SW480 (cell line): Measurements from ENCODE around the gene COL5A1.
"Not testable (repeated sequence)": the region's sequence is repeated elsewhere in the genome, so short reads cannot be mapped to it uniquely, and the experiment has no call there.

ENCODE experiments used
- DNase-seq: peaks from one replicate; pipeline ENCODE4 v3.0.0-alpha.2; 2016; ENCODE audit warnings: low spot score

The COL5A1 gene

GRCh38 chr9:134678666-134679443 lies 37.3 kb downstream of the COL5A1 start:
- DNase-seq: no peak

DNA sequence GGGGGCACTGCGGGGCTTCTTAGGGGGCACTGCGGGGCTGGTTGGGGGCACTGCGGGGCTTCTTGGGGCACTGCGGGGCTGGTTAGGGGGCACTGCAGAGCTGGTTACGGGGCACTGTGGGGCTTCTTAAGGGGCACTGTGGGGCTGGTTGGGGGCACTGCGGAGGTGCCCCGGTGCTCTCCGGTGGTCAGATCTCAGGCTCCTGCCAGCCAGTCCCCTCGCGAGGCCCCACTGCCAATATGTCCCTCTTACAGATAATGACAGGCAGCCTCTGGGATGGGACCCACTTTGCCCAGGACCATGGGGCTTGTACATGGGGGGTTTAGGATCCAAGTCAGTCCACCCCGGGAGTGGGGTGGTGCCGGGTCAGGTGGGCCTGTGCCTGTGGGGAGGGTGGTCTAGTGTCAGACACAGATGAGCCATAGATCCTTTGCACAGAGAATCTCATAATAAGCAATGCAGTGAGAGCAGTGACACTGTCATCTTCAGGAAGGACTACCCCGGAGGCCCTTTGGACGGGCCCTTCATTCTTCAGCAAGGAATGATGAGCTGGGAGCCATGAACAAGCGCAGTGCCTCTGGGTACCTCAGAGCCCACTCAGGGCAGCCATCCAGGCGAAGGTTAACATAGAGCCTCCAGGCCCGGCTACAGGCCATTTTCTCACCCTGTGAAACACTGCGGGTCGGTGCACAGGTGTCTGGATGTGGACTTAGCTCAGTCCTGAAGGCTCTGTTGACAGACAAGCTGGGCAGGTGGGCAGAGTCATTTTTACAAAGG lies 38.2 kb downstream of the COL5A1 start:
- DNase-seq: no peak

GRCh38 chr9:134680393-134681060 lies 38.9 kb downstream of the COL5A1 start:
- DNase-seq: no peak

DNA sequence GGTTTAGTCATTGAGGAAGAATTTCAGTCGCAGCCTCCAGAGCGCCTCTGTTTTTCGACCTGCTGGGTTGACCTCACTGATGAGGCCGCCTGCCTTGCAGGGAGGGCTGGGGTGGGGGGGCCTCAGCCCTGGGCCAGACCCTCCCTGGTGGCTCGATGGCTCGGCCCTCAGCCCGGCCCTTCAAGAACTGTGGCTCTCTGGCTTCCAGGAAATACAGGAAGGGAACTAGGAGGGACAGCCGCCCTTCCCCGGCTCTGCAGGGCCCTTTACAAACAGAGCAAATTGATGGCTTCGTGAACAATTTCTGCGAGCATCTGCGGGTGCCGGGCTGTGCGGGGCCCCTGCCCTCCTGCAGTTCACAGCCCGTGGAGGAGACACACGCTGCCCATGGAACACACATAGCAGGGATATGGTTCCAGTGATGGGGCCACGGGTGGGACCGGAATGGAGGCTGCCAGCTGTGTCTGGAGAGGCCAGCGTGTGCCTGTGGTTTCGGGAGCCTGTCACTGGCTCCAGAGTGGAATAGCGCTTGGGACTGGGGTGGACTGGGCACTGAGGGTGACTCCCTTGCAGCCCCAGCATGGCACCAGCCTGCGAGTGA lies 39.6 kb downstream of the COL5A1 start:
- DNase-seq: no peak

DNA sequence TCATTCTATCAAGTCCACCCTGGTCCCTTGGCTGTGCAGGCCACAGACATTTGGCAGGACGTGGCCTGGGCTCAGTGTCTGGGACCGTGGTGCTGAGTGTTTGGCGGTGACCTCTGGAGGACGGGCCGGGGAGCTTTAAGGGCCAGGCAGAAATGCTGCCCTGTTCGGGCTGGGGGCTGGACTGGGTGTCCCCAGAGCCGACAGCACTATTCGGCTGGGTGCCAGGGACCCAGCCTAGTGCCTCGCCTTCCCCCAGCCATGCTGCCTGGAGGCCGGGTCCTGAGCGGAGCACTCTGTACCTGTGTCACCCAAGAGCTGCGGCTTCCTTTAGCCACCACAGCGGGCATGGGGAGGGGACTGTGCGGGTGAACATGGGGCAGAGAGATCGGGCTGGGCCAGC lies 40.4 kb downstream of the COL5A1 start:
- no peak for DNase-seq

DNA sequence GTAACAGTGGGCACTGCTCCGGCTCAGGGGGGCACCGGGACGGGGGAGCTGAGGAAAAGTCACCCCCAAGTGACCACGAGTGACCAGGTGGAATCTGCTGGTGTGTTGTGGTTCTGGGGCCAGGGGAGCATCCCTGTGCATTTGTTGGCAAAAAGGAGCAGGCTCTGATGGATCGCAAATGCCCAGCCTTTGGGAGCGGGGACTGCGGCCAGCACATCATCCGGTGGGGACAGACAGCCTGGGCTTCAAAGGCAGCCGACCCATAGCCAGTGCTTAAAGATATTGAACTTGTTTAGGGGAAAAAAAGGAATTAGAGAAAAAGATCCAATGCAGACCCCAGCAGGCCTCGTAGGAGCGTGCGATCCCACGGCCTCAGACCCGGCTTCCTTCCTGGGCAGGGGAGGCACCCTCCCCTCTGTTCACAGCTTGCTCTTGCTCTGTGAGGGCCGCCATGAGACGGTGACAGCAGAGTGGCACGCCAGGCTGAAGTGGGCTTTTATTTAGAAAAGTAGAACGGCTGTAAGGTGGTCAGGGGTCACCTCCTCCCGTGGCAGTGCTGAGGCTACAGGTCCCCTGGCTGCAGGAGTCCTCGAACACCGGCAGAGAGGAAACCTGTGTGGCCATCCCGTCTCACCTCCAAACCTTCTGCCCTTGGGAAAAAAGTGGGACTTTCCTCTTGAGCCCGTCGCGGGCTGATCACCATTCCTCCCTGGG lies 41.2 kb downstream of the COL5A1 start:
- no peak for DNase-seq

DNA sequence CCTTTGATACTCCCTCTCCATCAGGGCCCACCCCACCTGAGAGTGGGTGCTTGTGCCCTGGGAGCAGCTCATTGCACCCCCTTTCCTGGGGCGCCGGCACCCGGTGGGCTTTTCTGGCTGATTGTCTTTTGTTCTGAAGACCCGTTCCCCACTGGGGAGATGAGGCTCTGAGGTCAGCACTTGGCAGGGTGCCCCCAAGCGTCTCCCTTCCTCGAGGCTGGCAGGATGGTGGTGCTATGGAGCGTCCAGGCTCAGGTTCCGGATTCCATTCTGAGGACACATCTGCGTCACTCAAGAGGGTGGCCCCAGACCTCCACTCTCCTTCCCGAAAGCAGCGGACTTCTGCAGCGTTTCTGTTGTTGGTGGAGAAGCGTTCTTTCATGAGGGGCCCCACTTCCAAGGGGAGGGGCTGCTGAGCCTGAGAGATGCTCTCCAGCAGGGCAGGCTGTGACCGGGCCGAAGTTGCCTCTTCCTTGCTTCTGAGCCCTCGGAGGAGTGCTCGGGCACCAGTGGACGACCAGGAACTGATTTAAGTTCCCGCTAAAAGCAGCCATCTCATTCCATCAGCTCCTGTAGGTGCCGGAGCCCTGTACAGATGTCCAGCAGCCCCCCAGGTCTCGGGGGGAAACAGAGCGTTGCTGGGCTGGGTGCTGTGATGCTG lies 42.2 kb downstream of the COL5A1 start:
- no peak for DNase-seq

GRCh38 chr9:134684375-134684723 lies 42.7 kb downstream of the COL5A1 start:
- no peak for DNase-seq

DNA sequence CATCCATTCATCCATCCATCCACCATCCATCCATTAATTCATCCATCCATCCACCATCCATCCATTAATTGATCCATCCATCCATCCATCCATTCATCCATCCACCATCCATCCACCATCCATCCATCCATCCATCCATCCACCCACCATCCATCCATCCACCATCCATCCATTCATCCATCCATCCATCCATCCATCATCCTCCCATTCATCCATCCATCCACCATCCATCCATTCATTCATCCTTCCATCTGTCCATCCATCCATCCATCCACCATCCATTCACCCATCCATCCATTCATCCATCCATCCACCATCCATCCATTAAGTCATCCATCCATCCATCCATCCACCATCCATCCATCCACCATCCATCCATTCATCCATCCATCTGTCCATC lies 43.3 kb downstream of the COL5A1 start:
- DNase-seq: not testable (repeated sequence)

- no peak for DNase-seq
Measured at GRCh38 chr9:134685784-134686183, 44.2 kb downstream of the COL5A1 start.

DNA sequence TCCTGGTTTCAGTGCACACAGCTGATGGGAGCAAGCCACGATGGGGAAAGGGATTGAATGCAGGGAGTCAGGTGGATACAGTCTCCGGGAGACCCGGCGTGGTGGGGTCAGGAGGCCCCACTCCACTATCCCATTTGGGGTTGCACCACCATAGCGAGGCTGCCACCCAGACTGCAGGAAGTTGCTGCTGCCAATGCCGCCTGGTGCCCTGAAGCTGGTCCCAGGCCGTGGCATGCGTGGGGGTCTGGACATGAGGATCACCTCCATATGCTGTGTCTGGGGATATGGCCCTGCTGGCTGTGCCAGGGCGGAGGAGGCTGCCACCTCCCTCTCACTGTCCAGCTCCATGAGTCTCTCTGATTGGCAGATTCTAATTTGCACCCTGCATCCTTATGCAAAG lies 45.3 kb downstream of the COL5A1 start:
- DNase-seq: no peak

DNA sequence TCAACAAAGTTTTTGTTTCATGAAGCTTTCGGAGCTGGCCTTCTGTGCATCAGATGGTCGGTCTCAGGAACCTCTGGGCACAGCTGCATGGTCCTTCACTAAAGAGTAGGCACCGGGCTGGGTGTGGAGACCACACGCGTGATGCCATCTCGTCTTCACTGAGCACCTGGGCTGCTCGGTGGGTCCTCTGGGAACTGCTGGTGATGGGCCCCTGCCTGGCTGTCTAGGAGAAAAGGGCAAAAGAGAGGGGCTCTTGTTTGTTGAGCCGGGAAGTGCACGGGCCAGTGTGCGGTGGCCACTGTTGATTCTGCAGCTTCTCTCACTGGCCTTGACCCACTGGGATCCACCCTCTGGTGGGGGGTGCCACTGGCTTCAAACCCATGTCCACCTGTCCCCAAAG lies 46.0 kb downstream of the COL5A1 start:
- DNase-seq: no peak

DNA sequence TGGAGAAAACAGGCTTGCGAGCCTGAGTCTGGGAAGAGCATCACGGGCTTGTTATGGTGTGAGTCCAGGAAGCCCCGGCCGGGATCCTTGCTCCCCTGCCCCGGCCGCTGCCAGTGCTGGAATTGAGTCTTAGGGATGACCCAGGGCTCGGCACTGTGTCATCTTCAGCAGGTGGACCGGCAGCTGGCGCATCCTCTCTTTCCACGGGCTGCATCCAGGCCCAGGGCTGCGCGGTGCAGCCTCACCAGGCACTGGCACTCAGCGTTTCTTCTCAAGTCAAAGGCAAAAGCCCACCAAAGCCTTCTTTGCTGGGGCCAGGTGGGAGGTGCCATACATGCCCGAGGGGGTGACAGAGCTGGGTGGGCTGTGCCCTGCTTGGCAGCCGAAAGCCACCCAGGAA lies 46.6 kb downstream of the COL5A1 start:
- DNase-seq: no peak

GRCh38 chr9:134688661-134689320 lies 47.2 kb downstream of the COL5A1 start:
- no peak for DNase-seq

- DNase-seq: peak; percentile 34
Measured at GRCh38 chr9:134689321-134690181, 47.9 kb downstream of the COL5A1 start.

DNA sequence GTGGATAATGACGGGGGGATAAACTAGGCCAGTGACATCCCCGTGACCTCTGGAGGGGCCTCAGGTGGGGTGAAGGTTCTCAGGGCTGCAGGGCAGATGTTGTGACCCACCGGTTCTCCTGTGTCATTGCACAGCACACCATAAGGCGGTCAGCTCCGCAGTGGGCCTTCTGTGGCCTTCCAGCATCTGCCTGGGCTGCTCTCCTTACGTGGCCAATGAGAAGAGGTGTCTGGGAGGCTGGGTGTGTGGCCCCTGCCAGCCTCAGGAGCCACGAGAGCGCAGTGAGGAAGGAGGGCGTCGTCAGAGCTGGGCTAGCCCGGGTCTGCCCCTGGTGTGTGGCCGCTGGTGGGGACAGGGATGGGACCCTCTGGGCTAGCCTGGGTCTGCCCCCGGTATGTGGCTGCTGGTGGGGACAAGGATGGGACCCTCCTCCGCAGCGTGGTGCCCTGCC lies 48.7 kb downstream of the COL5A1 start:
- no peak for DNase-seq

GRCh38 chr9:134690946-134691694 lies 49.5 kb downstream of the COL5A1 start:
- no peak for DNase-seq

DNA sequence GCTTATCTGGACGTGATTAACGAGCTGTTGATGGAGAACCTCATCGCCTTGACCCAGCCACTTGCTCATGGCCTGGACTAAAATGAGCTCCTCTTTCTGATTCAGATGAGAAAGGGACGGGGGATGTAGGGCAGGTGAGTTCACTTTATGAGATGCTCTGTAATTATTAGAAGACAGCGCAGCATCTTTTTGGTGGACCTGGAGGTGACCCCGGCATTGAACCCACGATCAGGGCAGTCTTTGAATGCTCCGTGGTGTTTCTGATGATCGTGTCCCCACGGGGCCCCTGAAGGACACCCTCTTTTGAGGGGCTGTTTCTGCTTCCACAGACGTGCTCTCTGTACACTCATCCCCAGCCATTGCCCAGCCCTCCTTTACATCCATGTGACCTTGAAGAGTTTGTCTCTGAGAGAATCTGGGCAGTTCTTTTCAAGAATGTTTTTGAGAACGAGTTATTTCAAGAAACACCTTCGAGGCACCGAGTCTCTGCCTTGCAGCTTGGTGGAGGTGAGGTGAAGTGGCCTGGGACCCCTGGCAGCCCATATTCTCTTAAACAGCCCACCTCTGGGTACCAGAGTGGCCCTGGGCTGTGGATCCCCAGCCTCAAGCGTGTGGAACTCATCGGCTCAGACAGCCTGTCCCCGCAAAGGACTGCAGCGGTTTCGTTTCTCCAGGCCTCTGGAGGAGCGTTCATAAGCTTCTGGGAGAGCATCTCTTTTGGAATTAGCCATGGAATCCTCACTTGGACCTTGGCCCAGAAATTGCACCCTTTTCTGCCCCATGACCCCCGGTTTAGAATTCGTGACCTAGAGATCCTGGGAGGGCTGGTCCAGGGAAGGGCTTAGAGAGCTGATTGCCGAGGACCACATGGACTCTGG lies 50.3 kb downstream of the COL5A1 start:
- no peak for DNase-seq
